ENCODE data around the gene RNF123.

RNF123 gene

DNA sequence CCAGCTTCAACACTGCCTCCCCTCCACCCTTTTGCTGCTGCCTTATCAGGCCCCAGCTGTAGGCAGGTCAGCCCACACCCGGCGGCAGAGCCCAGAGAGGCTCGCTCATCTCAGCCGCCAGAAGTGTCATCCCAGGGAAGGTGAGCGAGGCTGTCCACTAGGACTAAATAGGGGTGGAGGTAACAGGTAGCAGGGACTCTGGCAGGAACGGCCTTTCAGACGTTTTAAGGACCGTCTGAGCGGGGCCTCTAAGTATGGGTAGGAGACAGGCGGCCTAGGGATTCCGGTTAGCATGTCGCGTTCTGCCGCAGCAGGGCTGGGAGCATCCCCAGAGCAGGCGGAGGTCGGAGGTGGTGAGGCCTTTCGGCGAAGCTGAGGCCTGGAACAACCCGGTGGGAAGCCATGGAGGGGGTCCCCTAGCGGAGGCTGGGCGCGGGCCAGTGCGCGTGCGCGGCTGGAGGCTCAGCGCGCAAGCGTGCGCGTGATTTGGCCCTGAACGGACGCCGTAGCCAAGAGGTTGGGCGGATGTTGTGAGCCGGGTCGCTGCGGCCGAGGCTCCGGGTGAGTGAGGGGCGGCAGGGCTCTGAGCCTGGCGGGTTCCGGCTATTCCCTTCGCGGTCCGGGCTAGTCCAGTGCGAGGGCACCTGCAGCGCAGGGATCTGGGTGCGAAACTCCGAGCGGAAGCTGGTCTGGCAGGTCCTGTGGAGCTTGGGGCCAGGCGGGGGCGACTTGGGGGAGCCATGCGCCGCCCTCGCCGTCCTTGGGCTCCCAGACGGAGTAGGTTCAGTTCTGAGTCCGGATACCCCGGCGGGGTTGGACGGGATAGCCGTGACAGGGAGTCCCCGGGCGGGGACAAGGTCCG, at the start of gene RNF123, which contains the start of gene MST1:
TSS of gene RNF123 (plus strand) at position 512 of the 862 bp plus-strand sequence. CDS start 1,609 bp downstream, outside the sequence.
TSS of gene MST1 (minus strand) at position 429 of the 862 bp plus-strand sequence. CDS start 783 bp downstream, outside the sequence.
- H3K27me3 ChIP-seq (ENCODE audit: insufficient read depth, low read length), result no peaks in the 10 kb centered on the region
- H3K9ac ChIP-seq (ENCODE audit: low read depth, low read length), result peak within 1 kb of the TSS; percentile 88
- H3K27ac ChIP-seq (ENCODE audit: low read length), result no peak within 1 kb of the TSS
- no peaks in the 10 kb centered on the region for H3K4me1 ChIP-seq (ENCODE audit: insufficient read depth, low read length)
- 0 out of 2 replicates have a peak, but pooled peaks cover 5% of the 10 kb centered on the region for H3K36me3 ChIP-seq (ENCODE audit: insufficient read depth, low read depth, low read length)
- H3K4me3 ChIP-seq (ENCODE audit: low read length), result peak within 1 kb of the TSS; percentile 89
- no peaks in the 10 kb centered on the region for H3K9me3 ChIP-seq (ENCODE audit: insufficient read depth, low read depth, low read length)

GRCh38 chr3:49641292-49641691, 48.1 kb upstream of the RNF123 start:
- Histone ChIP-seq H3K4me1 (ENCODE audit: insufficient read depth, low read length) (no peaks in the 10 kb centered on the region), H3K36me3 (ENCODE audit: insufficient read depth, low read depth, low read length) (no peaks in the 10 kb centered on the region), H3K27ac (ENCODE audit: low read length) (no peak overlapping the region), H3K27me3 (ENCODE audit: insufficient read depth, low read length) (no peaks in the 10 kb centered on the region), H3K9me3 (ENCODE audit: insufficient read depth, low read depth, low read length) (no peaks in the 10 kb centered on the region), H3K4me3 (ENCODE audit: low read length) (no peak overlapping the region), H3K9ac (ENCODE audit: low read depth, low read length) (no peak overlapping the region)

DNA sequence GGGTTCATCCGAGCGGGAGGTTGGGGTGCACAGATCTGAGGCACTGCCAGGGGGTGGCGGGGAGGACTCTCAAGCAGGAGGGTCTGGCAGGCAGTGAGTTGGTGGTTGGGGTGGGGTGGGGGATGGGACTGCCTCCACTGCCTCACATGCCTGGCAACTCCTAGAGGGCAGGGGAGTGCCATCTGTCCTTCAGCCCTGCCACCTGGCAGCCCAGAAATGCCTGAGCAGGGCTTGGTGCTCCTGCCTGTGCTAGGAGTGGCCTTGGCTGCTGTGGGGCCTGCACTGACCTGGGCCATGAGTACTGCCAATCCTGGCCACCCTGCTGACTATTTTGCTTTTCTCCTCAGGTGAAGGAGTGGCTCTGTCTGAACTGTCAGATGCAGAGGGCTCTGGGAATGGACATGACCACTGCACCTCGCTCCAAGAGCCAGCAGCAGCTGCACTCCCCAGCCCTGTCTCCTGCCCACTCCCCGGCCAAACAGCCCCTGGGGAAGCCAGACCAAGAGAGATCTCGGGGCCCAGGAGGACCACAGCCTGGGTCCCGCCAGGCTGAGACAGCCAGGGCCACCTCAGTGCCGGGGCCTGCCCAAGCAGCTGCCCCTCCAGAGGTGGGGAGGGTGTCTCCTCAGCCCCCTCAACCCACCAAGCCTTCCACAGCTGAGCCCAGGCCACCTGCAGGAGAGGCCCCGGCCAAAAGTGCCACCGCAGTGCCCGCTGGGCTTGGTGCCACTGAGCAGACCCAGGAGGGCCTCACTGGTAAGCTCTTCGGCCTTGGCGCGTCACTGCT, 47.2 kb upstream of the RNF123 start:
- no peak overlapping the region for H3K27ac ChIP-seq (ENCODE audit: low read length)
- H3K36me3 ChIP-seq (ENCODE audit: insufficient read depth, low read depth, low read length), result no peaks in the 10 kb centered on the region
- H3K9me3 ChIP-seq (ENCODE audit: insufficient read depth, low read depth, low read length), result no peaks in the 10 kb centered on the region
- H3K4me3 ChIP-seq (ENCODE audit: low read length), result no peak overlapping the region
- H3K4me1 ChIP-seq (ENCODE audit: insufficient read depth, low read length), result no peaks in the 10 kb centered on the region
- no peak overlapping the region for H3K9ac ChIP-seq (ENCODE audit: low read depth, low read length)
- H3K27me3 ChIP-seq (ENCODE audit: insufficient read depth, low read length), result no peaks in the 10 kb centered on the region

DNA sequence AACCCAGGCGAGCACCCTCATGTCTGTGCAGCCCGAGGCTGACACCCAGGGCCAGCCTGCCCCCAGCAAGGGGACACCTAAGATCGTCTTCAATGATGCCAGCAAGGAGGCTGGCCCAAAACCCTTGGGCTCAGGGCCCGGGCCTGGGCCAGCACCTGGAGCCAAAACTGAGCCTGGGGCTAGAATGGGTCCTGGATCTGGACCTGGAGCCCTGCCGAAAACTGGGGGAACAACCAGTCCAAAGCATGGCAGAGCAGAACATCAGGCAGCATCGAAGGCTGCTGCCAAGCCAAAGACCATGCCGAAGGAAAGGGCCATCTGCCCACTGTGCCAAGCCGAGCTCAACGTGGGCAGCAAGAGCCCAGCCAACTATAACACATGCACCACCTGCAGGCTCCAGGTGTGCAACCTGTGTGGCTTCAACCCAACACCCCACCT, 46.6 kb upstream of the RNF123 start:
- H3K27ac ChIP-seq (ENCODE audit: low read length), result no peak overlapping the region
- no peaks in the 10 kb centered on the region for H3K27me3 ChIP-seq (ENCODE audit: insufficient read depth, low read length)
- H3K4me1 ChIP-seq (ENCODE audit: insufficient read depth, low read length), result no peaks in the 10 kb centered on the region
- H3K9ac ChIP-seq (ENCODE audit: low read depth, low read length), result no peak overlapping the region
- H3K36me3 ChIP-seq (ENCODE audit: insufficient read depth, low read depth, low read length), result no peaks in the 10 kb centered on the region
- H3K9me3 ChIP-seq (ENCODE audit: insufficient read depth, low read depth, low read length), result no peaks in the 10 kb centered on the region
- H3K4me3 ChIP-seq (ENCODE audit: low read length), result no peak overlapping the region

DNA sequence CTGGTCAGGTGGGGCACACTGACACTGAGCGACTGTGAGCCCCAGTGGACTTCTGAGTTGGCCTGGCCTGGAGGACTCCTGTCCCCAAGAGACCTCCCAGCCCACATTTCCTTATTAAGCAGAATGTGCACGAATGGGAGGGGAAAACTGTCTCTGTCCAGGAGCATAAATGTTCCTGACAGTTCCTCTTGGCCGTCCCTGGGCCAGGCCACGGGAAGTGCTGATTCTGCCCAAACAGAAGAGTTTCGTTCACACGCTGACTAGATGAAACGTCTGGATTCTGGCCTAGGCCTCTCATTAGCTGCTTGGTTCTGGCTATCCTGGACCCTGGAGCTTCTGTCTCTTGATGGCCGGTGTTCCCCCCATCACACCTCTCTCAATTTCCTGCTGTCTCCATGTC, 44.7 kb upstream of the RNF123 start:
- H3K4me3 ChIP-seq (ENCODE audit: low read length), result no peak overlapping the region
- H3K36me3 ChIP-seq (ENCODE audit: insufficient read depth, low read depth, low read length), result no peaks in the 10 kb centered on the region
- no peaks in the 10 kb centered on the region for H3K4me1 ChIP-seq (ENCODE audit: insufficient read depth, low read length)
- no peaks in the 10 kb centered on the region for H3K27me3 ChIP-seq (ENCODE audit: insufficient read depth, low read length)
- no peak overlapping the region for H3K27ac ChIP-seq (ENCODE audit: low read length)
- H3K9me3 ChIP-seq (ENCODE audit: insufficient read depth, low read depth, low read length), result no peaks in the 10 kb centered on the region
- no peak overlapping the region for H3K9ac ChIP-seq (ENCODE audit: low read depth, low read length)

DNA sequence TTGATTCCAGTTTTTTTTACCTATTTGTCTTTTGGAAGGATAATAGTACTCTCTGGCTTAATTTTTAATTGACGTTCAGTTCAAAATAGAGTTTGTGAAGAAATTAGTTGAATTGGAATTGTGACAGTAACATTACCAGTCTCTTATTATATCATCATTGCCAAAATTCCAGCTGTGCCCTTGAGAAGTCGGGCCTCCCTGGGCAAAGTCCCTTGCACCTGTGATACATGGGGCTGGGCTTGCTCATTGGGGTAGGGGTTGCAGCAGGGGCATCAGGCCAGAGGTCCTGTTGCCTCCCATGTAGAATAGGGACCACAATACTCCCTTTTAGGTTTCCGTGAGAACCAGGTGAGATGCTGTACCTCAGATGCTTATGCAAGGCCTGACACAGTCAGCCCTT, 43.1 kb upstream of the RNF123 start:
- H3K4me3 ChIP-seq (ENCODE audit: low read length), result no peak overlapping the region
- H3K9me3 ChIP-seq (ENCODE audit: insufficient read depth, low read depth, low read length), result no peaks in the 10 kb centered on the region
- no peak overlapping the region for H3K9ac ChIP-seq (ENCODE audit: low read depth, low read length)
- H3K4me1 ChIP-seq (ENCODE audit: insufficient read depth, low read length), result no peaks in the 10 kb centered on the region
- no peaks in the 10 kb centered on the region for H3K36me3 ChIP-seq (ENCODE audit: insufficient read depth, low read depth, low read length)
- H3K27ac ChIP-seq (ENCODE audit: low read length), result no peak overlapping the region
- H3K27me3 ChIP-seq (ENCODE audit: insufficient read depth, low read length), result no peaks in the 10 kb centered on the region

GRCh38 chr3:49647741-49648140, 41.6 kb upstream of the RNF123 start:
- Histone ChIP-seq H3K36me3 (ENCODE audit: insufficient read depth, low read depth, low read length) (no peaks in the 10 kb centered on the region), H3K9ac (ENCODE audit: low read depth, low read length) (no peak overlapping the region), H3K9me3 (ENCODE audit: insufficient read depth, low read depth, low read length) (no peaks in the 10 kb centered on the region), H3K4me3 (ENCODE audit: low read length) (no peak overlapping the region), H3K4me1 (ENCODE audit: insufficient read depth, low read length) (no peaks in the 10 kb centered on the region), H3K27ac (ENCODE audit: low read length) (no peak overlapping the region), H3K27me3 (ENCODE audit: insufficient read depth, low read length) (no peaks in the 10 kb centered on the region)

- Histone ChIP-seq H3K27ac (ENCODE audit: low read length) (no peak overlapping the region), H3K9ac (ENCODE audit: low read depth, low read length) (no peak overlapping the region), H3K4me3 (ENCODE audit: low read length) (no peak overlapping the region), H3K9me3 (ENCODE audit: insufficient read depth, low read depth, low read length) (no peaks in the 10 kb centered on the region), H3K36me3 (ENCODE audit: insufficient read depth, low read depth, low read length) (no peaks in the 10 kb centered on the region), H3K4me1 (ENCODE audit: insufficient read depth, low read length) (no peaks in the 10 kb centered on the region), H3K27me3 (ENCODE audit: insufficient read depth, low read length) (no peaks in the 10 kb centered on the region)
Observed at GRCh38 chr3:49648354-49649019, 40.9 kb upstream of the RNF123 start.

- Histone ChIP-seq H3K4me3 (ENCODE audit: low read length) (no peak overlapping the region), H3K9ac (ENCODE audit: low read depth, low read length) (no peak overlapping the region)
Observed at GRCh38 chr3:49649576-49649975, 39.8 kb upstream of the RNF123 start.

DNA sequence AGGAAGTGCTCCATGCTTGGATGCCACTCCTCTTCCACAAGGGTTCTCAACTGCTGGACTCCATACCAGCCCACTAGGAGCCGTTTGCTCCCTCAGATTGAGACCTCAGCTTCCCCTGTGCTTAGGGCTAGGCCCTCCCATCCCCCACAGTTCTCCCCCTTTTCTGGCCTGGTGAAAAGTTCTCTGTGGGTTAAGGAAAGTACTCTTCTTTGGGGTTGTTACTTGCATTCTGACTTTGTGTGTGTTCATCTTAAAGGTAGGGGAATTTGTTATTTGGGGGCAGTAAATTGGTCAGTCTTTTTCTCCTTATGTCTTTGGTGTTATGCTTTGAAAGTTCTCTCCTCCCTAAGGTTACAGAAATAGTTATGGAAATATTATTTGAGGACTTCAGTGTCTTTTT, 39.2 kb upstream of the RNF123 start:
- Histone ChIP-seq H3K27me3 (ENCODE audit: insufficient read depth, low read length) (no peaks in the 10 kb centered on the region), H3K9me3 (ENCODE audit: insufficient read depth, low read depth, low read length) (no peaks in the 10 kb centered on the region), H3K4me1 (ENCODE audit: insufficient read depth, low read length) (no peaks in the 10 kb centered on the region), H3K36me3 (ENCODE audit: insufficient read depth, low read depth, low read length) (no peaks in the 10 kb centered on the region), H3K4me3 (ENCODE audit: low read length) (no peak overlapping the region), H3K9ac (ENCODE audit: low read depth, low read length) (no peak overlapping the region), H3K27ac (ENCODE audit: low read length) (no peak overlapping the region)

More at GRCh38 chr3:49649576-49649975, 39.8 kb upstream of the RNF123 start:
- H3K9me3 ChIP-seq (ENCODE audit: insufficient read depth, low read depth, low read length), result no peaks in the 10 kb centered on the region
- H3K36me3 ChIP-seq (ENCODE audit: insufficient read depth, low read depth, low read length), result no peaks in the 10 kb centered on the region
- no peak overlapping the region for H3K27ac ChIP-seq (ENCODE audit: low read length)
- no peaks in the 10 kb centered on the region for H3K4me1 ChIP-seq (ENCODE audit: insufficient read depth, low read length)
- H3K27me3 ChIP-seq (ENCODE audit: insufficient read depth, low read length), result no peaks in the 10 kb centered on the region

DNA sequence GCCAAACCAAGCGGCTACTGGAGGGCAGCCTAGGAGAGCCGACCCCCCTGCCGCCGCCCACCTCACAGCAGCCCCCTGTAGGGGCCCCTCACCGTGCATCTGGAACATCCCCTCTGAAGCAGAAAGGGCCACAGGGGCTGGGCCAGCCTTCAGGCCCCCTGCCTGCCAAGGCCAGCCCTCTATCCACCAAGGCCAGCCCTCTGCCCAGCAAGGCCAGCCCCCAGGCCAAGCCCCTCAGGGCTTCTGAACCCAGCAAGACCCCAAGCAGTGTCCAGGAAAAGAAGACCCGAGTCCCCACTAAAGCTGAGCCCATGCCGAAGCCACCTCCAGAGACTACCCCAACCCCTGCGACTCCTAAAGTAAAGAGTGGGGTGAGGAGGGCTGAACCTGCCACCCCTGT, 38.7 kb upstream of the RNF123 start:
- H3K4me3 ChIP-seq (ENCODE audit: low read length), result no peak overlapping the region
- no peaks in the 10 kb centered on the region for H3K9me3 ChIP-seq (ENCODE audit: insufficient read depth, low read depth, low read length)
- H3K9ac ChIP-seq (ENCODE audit: low read depth, low read length), result no peak overlapping the region; the same call in 1 of the 2 replicates
- no peak overlapping the region for H3K27ac ChIP-seq (ENCODE audit: low read length)
- no peaks in the 10 kb centered on the region for H3K27me3 ChIP-seq (ENCODE audit: insufficient read depth, low read length)
- no peaks in the 10 kb centered on the region for H3K36me3 ChIP-seq (ENCODE audit: insufficient read depth, low read depth, low read length)
- H3K4me1 ChIP-seq (ENCODE audit: insufficient read depth, low read length), result no peaks in the 10 kb centered on the region
